ENCODE data around the gene SLC22A23.

Gene SLC22A23

DNA sequence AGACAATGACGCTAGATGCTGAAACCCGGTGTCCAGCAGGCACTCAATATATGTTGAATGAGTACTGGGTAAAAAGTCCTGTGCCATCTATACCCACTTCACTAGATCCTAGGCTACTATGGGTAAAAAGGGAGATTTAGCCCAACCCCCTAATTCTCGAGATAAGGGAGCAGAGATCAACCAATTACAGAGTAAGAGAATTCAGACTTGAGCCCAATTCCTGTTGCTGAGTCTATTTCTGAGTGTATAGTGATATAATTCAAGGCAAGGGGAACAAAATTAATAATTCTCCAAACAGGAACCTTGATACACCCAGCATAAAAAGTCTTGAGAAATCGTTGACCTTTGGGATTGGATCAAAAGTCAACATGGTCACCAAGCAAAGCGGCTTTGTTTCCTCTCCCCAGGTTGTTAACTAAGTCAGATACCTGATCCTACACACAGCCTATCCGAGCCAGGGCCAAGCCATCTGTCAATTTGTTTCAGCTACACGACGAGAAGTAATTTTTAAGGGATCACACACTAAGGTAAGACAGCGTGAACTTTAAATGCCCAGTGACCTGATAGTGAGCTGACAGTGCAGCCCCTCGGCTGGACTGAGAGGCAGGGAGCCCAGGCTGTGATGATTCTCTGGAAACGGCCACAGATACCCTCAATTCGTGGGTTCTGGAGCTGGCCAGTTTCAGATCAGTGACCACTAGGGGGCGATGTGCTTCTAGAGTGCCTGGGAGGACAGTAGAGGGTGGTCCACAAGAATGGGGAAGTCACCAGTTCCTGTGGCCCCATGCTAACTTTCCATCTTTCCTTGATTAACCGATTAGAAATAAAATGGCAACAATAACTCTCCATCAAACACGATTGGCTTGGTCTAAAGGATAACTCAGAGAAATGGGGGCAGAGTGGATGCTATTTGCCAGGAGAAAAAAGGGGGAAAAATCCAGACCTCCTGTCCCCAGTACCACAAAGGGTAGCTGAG, 46.2 kb downstream of the SLC22A23 start:
- ChIA-PET POLR2A (no interaction called here), CTCF (interaction anchor here (0.6 to 1.6 kb wide), 12 partner anchors 9 to 578 kb away, joined by 3 to 7 read pairs (median 4); no protein-coding TSS in a partner anchor)
- TF ChIP-seq HDGF (IDR thresholded peaks at IDR 0.05; ENCODE audit: borderline replicate concordance) (no peak), TARDBP (IDR thresholded peaks at IDR 0.05) (no peak), FOXA1 (IDR thresholded peaks at IDR 0.05) (no peak), ARNT (IDR thresholded peaks at IDR 0.05) (no peak), CTBP1 (IDR thresholded peaks at IDR 0.05; ENCODE audit: borderline replicate concordance) (no peak), NFRKB (IDR thresholded peaks at IDR 0.05) (no peak), ZNF384 (IDR thresholded peaks at IDR 0.05) (no peak), SUZ12 (IDR thresholded peaks at IDR 0.05) (no peak), L3MBTL2 (conservative IDR thresholded peaks at IDR 0.05) (no peak), ELF4 (IDR thresholded peaks at IDR 0.05) (no peak), FOXM1 (IDR thresholded peaks at IDR 0.05; ENCODE audit: borderline replicate concordance) (no peak), SP1 (IDR thresholded peaks at IDR 0.05) (no peak), FOXK2 (IDR thresholded peaks at IDR 0.05) (no peak), LEF1 (IDR thresholded peaks at IDR 0.05; ENCODE audit: borderline replicate concordance) (no peak)
- TF ChIP-seq, protein P1, sequence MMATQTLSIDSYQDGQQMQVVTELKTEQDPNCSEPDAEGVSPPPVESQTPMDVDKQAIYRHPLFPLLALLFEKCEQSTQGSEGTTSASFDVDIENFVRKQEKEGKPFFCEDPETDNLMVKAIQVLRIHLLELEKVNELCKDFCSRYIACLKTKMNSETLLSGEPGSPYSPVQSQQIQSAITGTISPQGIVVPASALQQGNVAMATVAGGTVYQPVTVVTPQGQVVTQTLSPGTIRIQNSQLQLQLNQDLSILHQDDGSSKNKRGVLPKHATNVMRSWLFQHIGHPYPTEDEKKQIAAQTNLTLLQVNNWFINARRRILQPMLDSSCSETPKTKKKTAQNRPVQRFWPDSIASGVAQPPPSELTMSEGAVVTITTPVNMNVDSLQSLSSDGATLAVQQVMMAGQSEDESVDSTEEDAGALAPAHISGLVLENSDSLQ (IDR thresholded peaks at IDR 0.05), result no peak
- peak; percentile 79 for DNase-seq (ENCODE audit: extremely low spot score)

DNA sequence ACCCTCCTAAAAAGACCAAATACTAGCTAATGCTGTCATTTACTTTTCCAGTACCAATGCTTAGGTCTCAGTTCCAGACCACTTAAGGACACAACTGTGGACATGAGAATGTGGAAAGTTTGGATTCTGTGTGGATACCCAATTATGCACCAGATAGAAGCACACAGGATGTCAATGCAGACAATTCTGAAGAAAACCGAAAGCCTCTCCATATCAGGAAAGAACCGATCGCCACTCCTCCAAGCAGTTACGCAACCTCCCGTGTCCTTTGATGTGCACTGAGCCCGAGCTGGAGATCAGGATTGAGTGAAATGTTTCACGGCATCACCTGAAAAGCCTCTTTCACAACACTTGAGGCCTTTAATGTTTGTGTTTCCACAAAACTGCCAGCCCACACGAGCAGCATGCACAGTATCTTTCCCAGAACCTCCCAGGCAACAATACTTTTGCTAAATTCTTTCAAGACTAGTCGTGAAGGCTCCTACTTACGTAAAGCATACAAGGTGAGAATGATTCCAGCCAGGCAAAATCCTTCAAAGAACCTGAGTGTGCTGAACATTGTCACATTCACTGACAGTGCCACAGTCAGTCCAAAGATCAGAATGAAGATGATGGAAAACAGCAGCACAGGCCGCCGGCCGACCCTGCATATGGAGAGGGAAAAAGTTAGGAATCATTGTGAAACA, 47.0 kb downstream of the SLC22A23 start:
- DNase-seq (ENCODE audit: extremely low spot score), result no peak
- CTCF ChIA-PET, result interaction anchor here (0.6 to 1.5 kb wide), 5 partner anchors 17 to 579 kb away, joined by 3 to 6 read pairs (median 4); no protein-coding TSS in a partner anchor
- POLR2A ChIA-PET, result no interaction called here
- TF ChIP-seq L3MBTL2 (conservative IDR thresholded peaks at IDR 0.05), result no peak

DNA sequence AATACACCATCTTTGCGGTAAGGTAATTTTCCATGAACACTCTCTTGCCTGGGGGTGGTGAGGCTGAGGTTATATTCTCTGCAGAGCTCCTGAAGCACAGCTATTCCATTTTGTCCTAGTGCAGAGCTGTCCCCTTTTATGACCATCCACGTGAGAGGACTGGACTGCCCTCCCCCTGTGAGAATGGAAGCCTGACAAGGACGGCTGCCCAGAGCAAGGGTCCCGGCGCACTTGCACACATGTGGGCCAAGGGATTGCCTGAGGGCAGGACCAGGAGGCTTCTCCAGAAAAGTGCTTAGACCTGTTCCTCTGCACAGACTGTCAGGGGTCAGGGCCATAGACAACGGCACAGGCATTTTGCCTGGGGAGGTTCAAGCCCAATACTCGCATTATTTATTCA, 48.2 kb downstream of the SLC22A23 start:
- DNase-seq (ENCODE audit: extremely low spot score), result no peak
- TF ChIP-seq FOXA1 (IDR thresholded peaks at IDR 0.05) (no peak), BHLHE40 (IDR thresholded peaks at IDR 0.05; ENCODE audit: borderline replicate concordance) (no peak), ZNF384 (IDR thresholded peaks at IDR 0.05) (no peak), TARDBP (IDR thresholded peaks at IDR 0.05) (no peak), SP1 (IDR thresholded peaks at IDR 0.05) (no peak), SUZ12 (IDR thresholded peaks at IDR 0.05) (no peak), L3MBTL2 (conservative IDR thresholded peaks at IDR 0.05) (no peak), FOXM1 (IDR thresholded peaks at IDR 0.05; ENCODE audit: borderline replicate concordance) (no peak), CTBP1 (IDR thresholded peaks at IDR 0.05; ENCODE audit: borderline replicate concordance) (no peak), NFRKB (IDR thresholded peaks at IDR 0.05) (no peak), ARNT (IDR thresholded peaks at IDR 0.05) (no peak), LEF1 (IDR thresholded peaks at IDR 0.05; ENCODE audit: borderline replicate concordance) (no peak), HDGF (IDR thresholded peaks at IDR 0.05; ENCODE audit: borderline replicate concordance) (no peak), ELF4 (IDR thresholded peaks at IDR 0.05) (no peak)
- TF ChIP-seq, protein P1 (IDR thresholded peaks at IDR 0.05), result no peak
- ChIA-PET CTCF (interaction anchor here (0.6 kb wide), 1 partner anchor 324 kb away, joined by 3 read pairs; no protein-coding TSS in a partner anchor), POLR2A (no interaction called here)

DNA sequence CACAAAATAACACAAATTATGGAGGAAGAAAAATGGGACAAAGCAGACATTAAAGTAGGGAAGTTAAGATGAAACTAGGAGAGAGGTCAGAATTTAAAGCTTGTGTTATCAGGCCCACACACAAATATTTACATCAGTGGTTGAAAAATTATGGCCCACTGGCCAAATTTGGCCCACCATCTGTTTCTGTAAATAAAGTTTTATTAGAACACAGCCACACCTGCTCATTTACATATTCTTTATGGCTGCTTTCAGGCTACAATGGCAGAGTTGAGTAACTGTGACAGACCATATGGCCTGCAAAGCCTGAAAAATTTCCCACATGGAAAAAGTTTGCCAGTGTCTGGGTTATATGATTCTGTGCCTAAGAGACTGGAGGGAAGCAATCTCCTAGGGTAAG, 49.0 kb downstream of the SLC22A23 start:
- ChIA-PET POLR2A (no interaction called here), CTCF (no interaction called here)
- TF ChIP-seq FOXM1 (IDR thresholded peaks at IDR 0.05; ENCODE audit: borderline replicate concordance) (no peak), LEF1 (IDR thresholded peaks at IDR 0.05; ENCODE audit: borderline replicate concordance) (no peak), BHLHE40 (IDR thresholded peaks at IDR 0.05; ENCODE audit: borderline replicate concordance) (no peak), ARNT (IDR thresholded peaks at IDR 0.05) (no peak), HDGF (IDR thresholded peaks at IDR 0.05; ENCODE audit: borderline replicate concordance) (no peak), L3MBTL2 (conservative IDR thresholded peaks at IDR 0.05) (no peak), ZNF384 (IDR thresholded peaks at IDR 0.05) (no peak), ELF4 (IDR thresholded peaks at IDR 0.05) (no peak), CTBP1 (IDR thresholded peaks at IDR 0.05; ENCODE audit: borderline replicate concordance) (no peak), TARDBP (IDR thresholded peaks at IDR 0.05) (no peak), FOXK2 (IDR thresholded peaks at IDR 0.05) (no peak), SP1 (IDR thresholded peaks at IDR 0.05) (no peak), FOXA1 (IDR thresholded peaks at IDR 0.05) (no peak), SUZ12 (IDR thresholded peaks at IDR 0.05) (no peak)
- TF ChIP-seq, protein P1 (IDR thresholded peaks at IDR 0.05), result no peak
- DNase-seq (ENCODE audit: extremely low spot score), result no peak

DNA sequence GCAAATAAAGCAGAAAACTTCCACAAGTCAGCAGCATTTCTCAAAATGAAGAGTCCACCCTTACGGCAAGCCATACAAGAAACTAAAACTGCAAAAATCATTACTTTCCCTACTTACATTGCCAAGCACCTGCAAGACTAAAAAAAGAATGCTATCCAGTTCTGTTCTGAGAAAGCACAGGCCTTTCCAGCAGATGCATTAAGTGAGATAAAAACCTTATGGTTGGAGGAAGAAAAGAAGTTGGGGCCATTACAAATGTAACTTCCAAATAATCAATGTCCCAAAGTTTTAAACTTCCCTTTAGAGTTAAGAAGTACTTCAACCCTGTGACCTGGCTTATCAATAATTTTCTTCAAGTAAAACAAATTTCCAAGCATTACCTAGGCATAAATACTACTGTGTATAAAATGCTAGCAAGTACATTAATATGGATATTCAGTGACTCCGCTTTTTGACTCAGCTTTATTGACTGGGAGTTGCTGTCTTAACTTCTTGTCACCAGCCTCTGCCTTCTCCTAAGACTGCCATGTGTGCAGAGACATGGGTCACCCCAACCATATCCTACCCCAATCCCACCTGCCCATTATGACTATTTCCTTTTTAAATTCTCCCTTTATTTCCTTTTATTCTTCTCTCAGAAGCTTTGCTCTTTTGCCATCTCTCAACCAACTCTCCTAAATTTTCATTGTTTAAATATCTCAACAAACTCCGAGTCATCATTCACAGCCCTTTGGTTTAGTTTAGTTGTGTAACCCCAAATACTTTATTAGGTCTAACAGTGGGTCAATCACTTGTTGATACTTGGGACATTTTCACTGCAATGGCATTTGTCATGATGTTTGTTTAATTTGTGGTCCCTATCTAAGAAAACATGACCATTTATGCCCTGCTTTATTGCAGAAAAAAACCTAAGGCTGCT, 49.7 kb downstream of the SLC22A23 start:
- ChIA-PET CTCF (no interaction called here), POLR2A (no interaction called here)
- no peak for TF ChIP-seq FOXM1 (IDR thresholded peaks at IDR 0.05; ENCODE audit: borderline replicate concordance)
- no peak for TF ChIP-seq LEF1 (IDR thresholded peaks at IDR 0.05; ENCODE audit: borderline replicate concordance)
- no peak for TF ChIP-seq NFRKB (IDR thresholded peaks at IDR 0.05)
- no peak for TF ChIP-seq ARNT (IDR thresholded peaks at IDR 0.05)
- TF ChIP-seq SUZ12 (IDR thresholded peaks at IDR 0.05), result no peak
- TF ChIP-seq, protein P1 (IDR thresholded peaks at IDR 0.05), result no peak
- TF ChIP-seq CTBP1 (IDR thresholded peaks at IDR 0.05; ENCODE audit: borderline replicate concordance), result no peak
- no peak for TF ChIP-seq HDGF (IDR thresholded peaks at IDR 0.05; ENCODE audit: borderline replicate concordance)
- no peak for TF ChIP-seq TARDBP (IDR thresholded peaks at IDR 0.05)
- TF ChIP-seq FOXK2 (IDR thresholded peaks at IDR 0.05), result no peak
- no peak for TF ChIP-seq SP1 (IDR thresholded peaks at IDR 0.05)
- no peak for TF ChIP-seq BHLHE40 (IDR thresholded peaks at IDR 0.05; ENCODE audit: borderline replicate concordance)
- no peak for TF ChIP-seq L3MBTL2 (conservative IDR thresholded peaks at IDR 0.05)
- TF ChIP-seq FOXA1 (IDR thresholded peaks at IDR 0.05), result no peak
- TF ChIP-seq ZNF384 (IDR thresholded peaks at IDR 0.05), result no peak
- no peak for TF ChIP-seq ELF4 (IDR thresholded peaks at IDR 0.05)

More for the DNA sequence above, 49.7 kb downstream of the SLC22A23 start:
- DNase-seq (ENCODE audit: extremely low spot score), result no peak

Data from HEK293T (cell line).